ENCODE results near the gene CXXC5.
"Not testable (repeated sequence)": the region's sequence is repeated elsewhere in the genome, so short reads cannot be mapped to it uniquely, and the experiment has no call there.

CXXC5 gene

GRCh38 chr5:139648205-139649081, at the start of gene CXXC5:
TSS of gene CXXC5 (plus strand) at chr5:139648349. CDS start at chr5:139680524, 32,175 bp downstream.
- DNase-seq (ENCODE audit: low read depth), result peak; percentile 74

GRCh38 chr5:139598601-139598965, 49.6 kb upstream of the CXXC5 start:
- not testable (repeated sequence) for DNase-seq (ENCODE audit: low read depth)

GRCh38 chr5:139600336-139600949, 47.7 kb upstream of the CXXC5 start:
- peak; percentile 87 for DNase-seq (ENCODE audit: low read depth)

GRCh38 chr5:139601429-139601828, 46.7 kb upstream of the CXXC5 start:
- no peak for DNase-seq (ENCODE audit: low read depth)

GRCh38 chr5:139601948-139602347, 46.2 kb upstream of the CXXC5 start:
- not testable (repeated sequence) for DNase-seq (ENCODE audit: low read depth)

GRCh38 chr5:139605887-139606286, 42.3 kb upstream of the CXXC5 start:
- DNase-seq (ENCODE audit: low read depth), result no peak

GRCh38 chr5:139611703-139612584, 36.2 kb upstream of the CXXC5 start:
- DNase-seq (ENCODE audit: low read depth), result peak; percentile 34

- DNase-seq (ENCODE audit: low read depth), result no peak
These were observed 28.3 kb upstream of the CXXC5 start for GRCh38 chr5:139619861-139620260.

- not testable (repeated sequence) for DNase-seq (ENCODE audit: low read depth)
These were observed 22.8 kb upstream of the CXXC5 start for GRCh38 chr5:139625398-139625797.

- no peak for DNase-seq (ENCODE audit: low read depth)
These were observed 17.3 kb upstream of the CXXC5 start for GRCh38 chr5:139630855-139631254.

- peak; percentile 89 for DNase-seq (ENCODE audit: low read depth)
These were observed 16.5 kb upstream of the CXXC5 start for GRCh38 chr5:139631520-139632165.

GRCh38 chr5:139633295-139634027, 14.7 kb upstream of the CXXC5 start:
- DNase-seq (ENCODE audit: low read depth), result peak; percentile 61

GRCh38 chr5:139634028-139634325, 14.2 kb upstream of the CXXC5 start:
- no peak for DNase-seq (ENCODE audit: low read depth)

GRCh38 chr5:139634541-139634940, 13.6 kb upstream of the CXXC5 start:
- DNase-seq (ENCODE audit: low read depth), result no peak

GRCh38 chr5:139635191-139635590, 13.0 kb upstream of the CXXC5 start:
- no peak for DNase-seq (ENCODE audit: low read depth)

- peak; percentile 81 for DNase-seq (ENCODE audit: low read depth)
These were observed 12.4 kb upstream of the CXXC5 start for GRCh38 chr5:139635606-139636206.

- DNase-seq (ENCODE audit: low read depth), result no peak
These were observed 11.8 kb upstream of the CXXC5 start for GRCh38 chr5:139636207-139636792.

GRCh38 chr5:139636975-139637408, 11.2 kb upstream of the CXXC5 start:
- DNase-seq (ENCODE audit: low read depth), result no peak

- peak; percentile 58 for DNase-seq (ENCODE audit: low read depth)
These were observed 10.6 kb upstream of the CXXC5 start for GRCh38 chr5:139637438-139638089.

Measured in amniotic epithelial cell (primary cell).